ENCODE measurements around the gene STK11.
A peak's percentile ranks its signal among the peaks of the same experiment; 100 is the strongest.
"Not testable (repeated sequence)": the region's sequence is repeated elsewhere in the genome, so short reads cannot be mapped to it uniquely, and the experiment has no call there.

Gene STK11

DNA sequence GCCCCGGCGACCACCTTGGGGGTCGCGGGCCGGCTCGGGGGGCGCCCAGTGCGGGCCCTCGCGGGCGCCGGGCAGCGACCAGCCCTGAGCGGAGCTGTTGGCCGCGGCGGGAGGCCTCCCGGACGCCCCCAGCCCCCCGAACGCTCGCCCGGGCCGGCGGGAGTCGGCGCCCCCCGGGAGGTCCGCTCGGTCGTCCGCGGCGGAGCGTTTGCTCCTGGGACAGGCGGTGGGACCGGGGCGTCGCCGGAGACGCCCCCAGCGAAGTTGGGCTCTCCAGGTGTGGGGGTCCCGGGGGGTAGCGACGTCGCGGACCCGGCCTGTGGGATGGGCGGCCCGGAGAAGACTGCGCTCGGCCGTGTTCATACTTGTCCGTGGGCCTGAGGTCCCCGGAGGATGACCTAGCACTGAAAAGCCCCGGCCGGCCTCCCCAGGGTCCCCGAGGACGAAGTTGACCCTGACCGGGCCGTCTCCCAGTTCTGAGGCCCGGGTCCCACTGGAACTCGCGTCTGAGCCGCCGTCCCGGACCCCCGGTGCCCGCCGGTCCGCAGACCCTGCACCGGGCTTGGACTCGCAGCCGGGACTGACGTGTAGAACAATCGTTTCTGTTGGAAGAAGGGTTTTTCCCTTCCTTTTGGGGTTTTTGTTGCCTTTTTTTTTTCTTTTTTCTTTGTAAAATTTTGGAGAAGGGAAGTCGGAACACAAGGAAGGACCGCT lies 729 bp downstream of the STK11 start:
- Histone ChIP-seq H3K27ac (replicated peaks) (peak overlapping the region; percentile 72), H3K4me3 (replicated peaks; ENCODE audit: insufficient read depth, low read length) (peak overlapping the region; percentile 89), H3K27me3 (ENCODE audit: insufficient read depth, poor library complexity, severe bottlenecking) (no peaks in the 10 kb centered on the region)
- no peak for DNase-seq (ENCODE audit: low read depth in 1 of 2, low spot score in 1 of 2)
- TF ChIP-seq POLR2AphosphoS5 (IDR thresholded peaks at IDR 0.05; ENCODE audit: low read depth) (no peak), SPI1 (IDR thresholded peaks at IDR 0.05; ENCODE audit: borderline replicate concordance, low read depth) (no peak), GABPA (IDR thresholded peaks at IDR 0.05; ENCODE audit: low read depth) (no peak)
- TF ChIP-seq, protein P1, sequence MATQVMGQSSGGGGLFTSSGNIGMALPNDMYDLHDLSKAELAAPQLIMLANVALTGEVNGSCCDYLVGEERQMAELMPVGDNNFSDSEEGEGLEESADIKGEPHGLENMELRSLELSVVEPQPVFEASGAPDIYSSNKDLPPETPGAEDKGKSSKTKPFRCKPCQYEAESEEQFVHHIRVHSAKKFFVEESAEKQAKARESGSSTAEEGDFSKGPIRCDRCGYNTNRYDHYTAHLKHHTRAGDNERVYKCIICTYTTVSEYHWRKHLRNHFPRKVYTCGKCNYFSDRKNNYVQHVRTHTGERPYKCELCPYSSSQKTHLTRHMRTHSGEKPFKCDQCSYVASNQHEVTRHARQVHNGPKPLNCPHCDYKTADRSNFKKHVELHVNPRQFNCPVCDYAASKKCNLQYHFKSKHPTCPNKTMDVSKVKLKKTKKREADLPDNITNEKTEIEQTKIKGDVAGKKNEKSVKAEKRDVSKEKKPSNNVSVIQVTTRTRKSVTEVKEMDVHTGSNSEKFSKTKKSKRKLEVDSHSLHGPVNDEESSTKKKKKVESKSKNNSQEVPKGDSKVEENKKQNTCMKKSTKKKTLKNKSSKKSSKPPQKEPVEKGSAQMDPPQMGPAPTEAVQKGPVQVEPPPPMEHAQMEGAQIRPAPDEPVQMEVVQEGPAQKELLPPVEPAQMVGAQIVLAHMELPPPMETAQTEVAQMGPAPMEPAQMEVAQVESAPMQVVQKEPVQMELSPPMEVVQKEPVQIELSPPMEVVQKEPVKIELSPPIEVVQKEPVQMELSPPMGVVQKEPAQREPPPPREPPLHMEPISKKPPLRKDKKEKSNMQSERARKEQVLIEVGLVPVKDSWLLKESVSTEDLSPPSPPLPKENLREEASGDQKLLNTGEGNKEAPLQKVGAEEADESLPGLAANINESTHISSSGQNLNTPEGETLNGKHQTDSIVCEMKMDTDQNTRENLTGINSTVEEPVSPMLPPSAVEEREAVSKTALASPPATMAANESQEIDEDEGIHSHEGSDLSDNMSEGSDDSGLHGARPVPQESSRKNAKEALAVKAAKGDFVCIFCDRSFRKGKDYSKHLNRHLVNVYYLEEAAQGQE (IDR thresholded peaks at IDR 0.05; ENCODE audit: insufficient replicate concordance, low read depth), result no peak
- TF ChIP-seq, protein P2, sequence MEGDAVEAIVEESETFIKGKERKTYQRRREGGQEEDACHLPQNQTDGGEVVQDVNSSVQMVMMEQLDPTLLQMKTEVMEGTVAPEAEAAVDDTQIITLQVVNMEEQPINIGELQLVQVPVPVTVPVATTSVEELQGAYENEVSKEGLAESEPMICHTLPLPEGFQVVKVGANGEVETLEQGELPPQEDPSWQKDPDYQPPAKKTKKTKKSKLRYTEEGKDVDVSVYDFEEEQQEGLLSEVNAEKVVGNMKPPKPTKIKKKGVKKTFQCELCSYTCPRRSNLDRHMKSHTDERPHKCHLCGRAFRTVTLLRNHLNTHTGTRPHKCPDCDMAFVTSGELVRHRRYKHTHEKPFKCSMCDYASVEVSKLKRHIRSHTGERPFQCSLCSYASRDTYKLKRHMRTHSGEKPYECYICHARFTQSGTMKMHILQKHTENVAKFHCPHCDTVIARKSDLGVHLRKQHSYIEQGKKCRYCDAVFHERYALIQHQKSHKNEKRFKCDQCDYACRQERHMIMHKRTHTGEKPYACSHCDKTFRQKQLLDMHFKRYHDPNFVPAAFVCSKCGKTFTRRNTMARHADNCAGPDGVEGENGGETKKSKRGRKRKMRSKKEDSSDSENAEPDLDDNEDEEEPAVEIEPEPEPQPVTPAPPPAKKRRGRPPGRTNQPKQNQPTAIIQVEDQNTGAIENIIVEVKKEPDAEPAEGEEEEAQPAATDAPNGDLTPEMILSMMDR (IDR thresholded peaks at IDR 0.05; ENCODE audit: insufficient read depth, low read length), result no peak

DNA sequence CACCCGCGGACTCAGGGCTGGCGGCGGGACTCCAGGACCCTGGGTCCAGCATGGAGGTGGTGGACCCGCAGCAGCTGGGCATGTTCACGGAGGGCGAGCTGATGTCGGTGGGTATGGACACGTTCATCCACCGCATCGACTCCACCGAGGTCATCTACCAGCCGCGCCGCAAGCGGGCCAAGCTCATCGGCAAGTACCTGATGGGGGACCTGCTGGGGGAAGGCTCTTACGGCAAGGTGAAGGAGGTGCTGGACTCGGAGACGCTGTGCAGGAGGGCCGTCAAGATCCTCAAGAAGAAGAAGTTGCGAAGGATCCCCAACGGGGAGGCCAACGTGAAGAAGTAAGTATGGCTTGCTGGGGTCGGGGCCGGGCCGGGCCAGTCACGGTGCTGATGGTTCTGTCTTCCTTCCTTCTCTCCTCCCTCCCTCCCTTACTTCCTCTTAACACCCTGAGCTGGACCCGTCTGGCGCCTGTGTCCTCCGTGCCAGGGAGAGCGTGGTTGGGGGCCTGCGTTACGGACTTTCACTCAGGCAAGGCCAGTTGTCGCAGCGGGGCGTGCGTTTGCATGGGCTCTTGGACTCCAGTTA lies 1.4 kb downstream of the STK11 start:
- peak; percentile 55 to 66 for DNase-seq (ENCODE audit: low read depth in 1 of 2, low spot score in 1 of 2)
- Histone ChIP-seq H3K27me3 (ENCODE audit: insufficient read depth, poor library complexity, severe bottlenecking) (no peaks in the 10 kb centered on the region), H3K27ac (replicated peaks) (peak overlapping the region; percentile 72), H3K4me3 (replicated peaks; ENCODE audit: insufficient read depth, low read length) (peak overlapping the region; percentile 89)
- no peak for TF ChIP-seq SPI1 (IDR thresholded peaks at IDR 0.05; ENCODE audit: borderline replicate concordance, low read depth)
- no peak; the same call in 1 of the 2 replicates for TF ChIP-seq POLR2AphosphoS5 (IDR thresholded peaks at IDR 0.05; ENCODE audit: low read depth)
- TF ChIP-seq, protein P1 (IDR thresholded peaks at IDR 0.05; ENCODE audit: insufficient replicate concordance, low read depth), result no peak
- TF ChIP-seq, protein P2 (IDR thresholded peaks at IDR 0.05; ENCODE audit: insufficient read depth, low read length), result no peak
- TF ChIP-seq GABPA (IDR thresholded peaks at IDR 0.05; ENCODE audit: low read depth), result no peak

DNA sequence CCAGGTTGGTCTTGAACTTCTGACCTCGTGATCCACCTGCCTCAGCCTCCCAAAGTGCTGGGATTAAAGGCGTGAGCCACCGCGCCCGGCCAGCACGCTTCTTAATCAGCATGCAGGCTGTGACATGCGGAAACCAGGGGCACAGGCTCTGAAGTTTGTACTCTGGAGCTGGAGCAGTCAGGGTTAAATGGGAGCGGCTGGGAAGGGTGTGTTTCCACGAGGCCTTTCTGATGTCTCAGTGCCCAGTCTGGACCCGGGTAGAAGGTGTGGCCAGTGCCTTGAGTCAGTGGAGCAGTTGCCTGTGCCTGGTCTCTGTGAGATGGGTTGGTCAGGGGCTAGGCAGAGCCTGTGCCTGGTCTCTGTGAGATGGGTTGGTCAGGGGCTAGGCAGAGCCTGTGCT lies 3.3 kb downstream of the STK11 start:
- DNase-seq (ENCODE audit: low read depth in 1 of 2, low spot score in 1 of 2); H3K27ac ChIP-seq (replicated peaks): not testable (repeated sequence)

DNA sequence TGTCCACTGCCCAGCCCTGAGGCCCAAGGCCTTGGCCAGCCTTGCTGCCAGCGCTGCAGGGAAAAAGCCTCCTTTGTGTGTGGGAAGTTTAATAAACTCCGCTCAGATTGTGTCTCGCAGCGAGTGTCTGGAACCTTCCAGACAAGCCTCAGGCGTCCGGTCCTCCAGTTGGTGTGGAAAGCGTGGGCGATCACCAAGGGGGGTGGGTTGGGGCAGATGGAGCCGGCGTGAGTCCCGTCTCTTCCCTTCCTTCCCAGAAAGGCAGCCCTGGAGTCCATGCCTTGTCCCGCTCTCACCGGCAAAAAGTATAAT lies 4.6 kb downstream of the STK11 start:
- TF ChIP-seq, protein P2 (IDR thresholded peaks at IDR 0.05; ENCODE audit: insufficient read depth, low read length), result no peak
- TF ChIP-seq, protein P1 (IDR thresholded peaks at IDR 0.05; ENCODE audit: insufficient replicate concordance, low read depth), result no peak
- no peak for TF ChIP-seq POLR2AphosphoS5 (IDR thresholded peaks at IDR 0.05; ENCODE audit: low read depth)
- TF ChIP-seq SPI1 (IDR thresholded peaks at IDR 0.05; ENCODE audit: borderline replicate concordance, low read depth), result no peak
- no peak for TF ChIP-seq GABPA (IDR thresholded peaks at IDR 0.05; ENCODE audit: low read depth)
- DNase-seq (ENCODE audit: low read depth in 1 of 2, low spot score in 1 of 2), result no peak
- Histone ChIP-seq H3K4me3 (replicated peaks; ENCODE audit: insufficient read depth, low read length) (no peak overlapping the region), H3K27ac (replicated peaks) (no peak overlapping the region), H3K27me3 (ENCODE audit: insufficient read depth, poor library complexity, severe bottlenecking) (no peaks in the 10 kb centered on the region)

More for the DNA sequence above, 3.3 kb downstream of the STK11 start:
- H3K4me3 ChIP-seq (replicated peaks; ENCODE audit: insufficient read depth, low read length); H3K27me3 ChIP-seq (ENCODE audit: insufficient read depth, poor library complexity, severe bottlenecking): not testable (repeated sequence)

Data from HL-60 (cell line).